Medulla oblongata (tissue), 1 donor: ENCODE measurements around the gene KICS2.
"Not testable (repeated sequence)": the region's sequence is repeated elsewhere in the genome, so short reads cannot be mapped to it uniquely, and the experiment has no call there.

Experiments used
- DNase-seq: peaks from one replicate; pipeline ENCODE4 v3.0.0-alpha.2; 2015; ENCODE audit errors: extremely low spot score

The KICS2 gene

DNA sequence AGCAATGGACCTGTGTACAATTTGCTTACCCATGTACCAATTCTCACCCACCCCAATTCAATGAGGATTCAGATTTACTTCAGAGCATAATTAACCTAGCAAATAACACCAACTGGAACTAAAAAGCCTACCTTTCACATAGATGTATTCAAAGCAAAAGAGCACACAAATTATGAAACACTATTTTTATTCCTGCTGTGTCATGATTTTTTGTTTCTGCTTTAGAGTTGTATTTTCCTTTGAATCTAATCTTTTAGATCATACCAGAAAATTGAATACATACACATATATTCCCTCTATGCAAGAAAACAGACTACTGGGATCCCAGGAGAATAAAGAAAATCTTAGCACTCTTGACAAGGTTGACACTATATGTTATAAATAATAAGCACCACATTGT is 5.9 kb downstream of the KICS2 start:
- DNase-seq, result no peak

DNA sequence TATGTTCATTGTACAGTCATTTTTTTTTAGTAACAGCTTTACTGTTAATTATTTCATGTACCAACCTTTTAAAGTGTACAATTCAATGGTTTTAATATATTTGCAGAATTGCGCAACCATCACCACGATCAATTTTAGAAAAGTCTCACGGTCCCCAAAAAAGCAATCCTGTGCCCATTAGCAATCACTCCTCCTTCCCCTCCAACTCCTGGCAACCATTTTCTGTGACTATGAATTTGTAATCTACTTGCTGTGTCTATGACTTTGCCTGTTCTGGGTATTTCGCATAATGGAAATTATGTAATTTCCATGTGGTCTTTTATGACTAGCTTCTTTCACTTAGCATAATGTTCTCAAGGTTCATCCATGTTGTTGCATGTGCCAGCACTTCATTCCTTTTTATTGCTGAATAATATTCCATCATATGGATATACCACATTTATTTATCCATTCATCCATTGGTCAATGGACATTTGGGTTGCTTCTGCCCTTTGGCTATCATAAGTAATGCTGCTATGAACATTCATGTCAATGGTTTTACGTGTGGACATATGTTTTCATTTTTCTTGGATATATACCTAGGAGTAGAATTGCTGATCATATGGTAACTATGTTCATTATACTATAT is 9.9 kb downstream of the KICS2 start:
- DNase-seq, result no peak

DNA sequence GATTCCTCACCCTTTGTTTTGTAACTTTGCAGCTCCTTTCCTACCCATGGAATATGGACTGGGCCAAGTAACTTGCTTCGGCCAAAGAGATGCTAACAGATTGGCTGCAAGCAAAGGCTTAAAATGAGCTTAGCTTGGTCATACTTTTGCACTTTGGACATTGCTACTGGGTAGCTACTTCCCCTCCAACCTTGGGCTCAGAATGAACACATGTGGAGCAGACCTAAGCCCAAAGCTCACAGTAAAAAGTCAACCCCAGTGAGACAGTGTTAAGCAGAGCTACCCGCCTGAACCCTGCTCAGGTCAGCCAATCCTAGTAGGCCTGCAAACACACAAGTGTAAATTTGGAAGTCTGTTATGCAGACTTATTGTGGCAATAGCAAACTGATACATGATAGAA is 14.6 kb downstream of the KICS2 start:
- no peak for DNase-seq

DNA sequence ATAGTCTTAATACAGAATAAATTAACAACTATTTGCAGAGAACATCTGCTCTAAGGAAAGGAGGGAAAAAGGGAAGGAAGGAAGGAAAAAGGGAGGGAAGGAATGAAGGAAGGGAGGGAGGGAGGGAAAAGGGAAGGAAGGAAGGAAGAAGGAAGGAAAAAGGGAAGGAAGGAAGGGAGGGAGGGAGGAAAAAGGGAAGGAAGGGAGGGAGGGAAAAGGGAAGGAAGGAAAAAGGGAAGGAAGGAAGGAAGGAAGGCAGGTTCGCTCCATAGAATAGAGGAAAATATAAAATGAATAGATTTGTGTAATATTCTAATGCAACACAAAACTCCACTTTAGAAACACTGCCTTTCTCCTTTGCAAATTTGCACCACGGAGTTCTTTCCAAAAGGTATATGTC is 16.6 kb downstream of the KICS2 start:
- no peak for DNase-seq

DNA sequence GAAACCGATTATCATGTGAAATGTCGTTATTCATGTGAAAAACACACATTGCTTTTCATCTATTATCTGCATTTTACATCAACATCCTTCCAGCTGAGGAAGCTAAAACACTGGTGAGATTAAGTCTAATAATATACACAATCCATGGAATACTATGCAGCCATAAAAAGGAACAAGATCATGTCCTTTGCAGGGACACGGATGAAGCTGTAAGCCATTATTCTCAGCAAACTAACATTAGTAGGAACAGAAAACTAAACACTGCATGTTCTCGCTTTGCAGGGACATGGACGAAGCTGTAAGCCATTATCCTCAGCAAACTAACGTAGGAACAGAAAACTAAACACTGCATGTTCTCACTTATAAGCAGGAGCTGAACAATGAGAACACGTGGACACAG is 18.3 kb downstream of the KICS2 start:
- DNase-seq, result no peak

DNA sequence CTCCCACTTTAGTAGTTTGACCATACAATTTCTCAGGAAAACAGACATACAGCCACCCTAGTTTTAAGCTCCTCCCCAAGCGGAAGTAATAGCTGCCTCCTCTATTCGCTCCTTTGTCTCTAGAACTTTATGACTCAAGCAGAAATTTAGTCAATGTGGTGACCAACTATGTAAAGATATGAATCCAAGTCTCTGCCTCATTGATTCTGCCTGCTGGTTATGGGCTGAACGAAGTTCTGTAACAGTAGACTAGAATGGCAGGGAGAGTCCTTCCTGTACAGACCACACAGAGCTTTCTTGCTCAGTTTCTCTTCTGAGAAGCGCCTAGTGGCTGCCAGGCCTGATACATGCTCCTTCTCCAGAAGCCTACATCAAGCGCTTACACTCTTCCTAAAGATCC is 19.1 kb downstream of the KICS2 start:
- no peak for DNase-seq

DNA sequence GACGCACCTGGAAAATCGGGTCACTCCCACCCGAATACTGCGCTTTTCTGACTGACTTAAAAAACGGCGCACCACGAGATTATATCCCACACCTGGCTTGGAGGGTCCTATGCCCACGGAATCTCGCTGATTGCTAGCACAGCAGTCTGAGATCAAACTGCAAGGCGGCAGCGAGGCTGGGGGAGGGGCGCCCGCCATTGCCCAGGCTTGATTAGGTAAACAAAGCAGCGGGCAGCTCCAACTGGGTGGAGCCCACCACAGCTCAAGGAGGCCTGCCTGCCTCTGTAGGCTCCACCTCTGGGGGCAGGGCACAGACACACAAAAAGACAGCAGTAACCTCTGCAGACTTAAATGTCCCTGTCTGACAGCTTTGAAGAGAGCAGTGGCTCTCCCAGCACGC is 26.3 kb downstream of the KICS2 start:
- DNase-seq, result not testable (repeated sequence)

DNA sequence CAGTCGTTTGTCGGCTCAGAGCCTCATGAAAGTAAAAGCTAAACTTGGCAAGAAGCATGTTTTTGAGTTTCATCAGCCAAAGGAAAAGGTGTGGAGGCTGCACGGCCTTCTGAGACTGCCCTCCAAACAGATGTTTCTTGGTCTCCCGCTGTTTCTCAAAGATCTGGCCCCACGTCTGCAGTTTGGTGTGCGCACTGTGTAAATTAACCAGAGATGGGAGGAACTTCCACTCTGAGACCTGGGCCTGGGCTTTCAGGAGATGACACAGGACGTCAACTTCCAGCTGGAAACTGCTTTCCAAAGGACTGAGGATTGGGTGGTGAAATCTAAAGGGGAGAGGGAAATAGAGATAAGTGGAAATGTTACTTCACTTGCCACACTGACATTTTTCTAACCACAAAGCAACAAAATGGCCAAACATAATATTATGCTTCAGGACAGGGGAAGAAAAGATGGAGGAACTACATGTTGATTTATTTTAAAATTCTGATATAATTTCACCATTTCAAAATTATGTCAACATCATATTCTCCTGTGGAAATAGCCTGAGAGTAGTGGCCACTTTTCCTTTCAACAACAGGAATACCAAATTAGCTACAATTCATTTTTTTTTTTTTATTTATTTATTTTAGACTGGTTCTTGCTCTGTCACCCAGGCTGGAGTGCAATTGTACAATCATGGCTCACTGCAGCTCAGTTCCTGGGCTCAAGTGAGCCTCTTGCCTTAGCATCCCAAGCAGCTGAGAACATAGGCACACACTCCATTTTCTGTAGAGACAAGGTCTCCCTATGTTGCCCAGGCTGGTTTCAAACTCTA is 27.6 kb downstream of the KICS2 start:
- no peak for DNase-seq

DNA sequence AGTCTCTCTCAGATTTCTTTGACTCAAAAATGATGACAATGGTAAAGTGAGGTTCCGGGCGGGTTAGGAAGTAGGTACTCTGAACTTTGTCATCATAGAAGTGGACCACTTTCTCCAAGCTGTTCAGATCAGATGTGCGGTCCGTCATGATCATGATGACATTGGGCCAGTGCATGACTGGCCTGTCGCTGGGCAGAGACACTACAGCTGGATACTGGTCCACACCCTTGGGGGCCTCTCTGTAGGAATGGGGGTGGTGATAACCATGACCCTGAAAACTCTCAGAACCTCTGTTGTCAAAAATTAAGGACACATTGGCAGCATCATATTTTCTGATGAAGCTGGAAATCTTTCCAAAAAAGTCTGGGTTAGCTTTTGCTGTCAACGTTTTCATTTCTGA is 28.2 kb downstream of the KICS2 start:
- no peak for DNase-seq

DNA sequence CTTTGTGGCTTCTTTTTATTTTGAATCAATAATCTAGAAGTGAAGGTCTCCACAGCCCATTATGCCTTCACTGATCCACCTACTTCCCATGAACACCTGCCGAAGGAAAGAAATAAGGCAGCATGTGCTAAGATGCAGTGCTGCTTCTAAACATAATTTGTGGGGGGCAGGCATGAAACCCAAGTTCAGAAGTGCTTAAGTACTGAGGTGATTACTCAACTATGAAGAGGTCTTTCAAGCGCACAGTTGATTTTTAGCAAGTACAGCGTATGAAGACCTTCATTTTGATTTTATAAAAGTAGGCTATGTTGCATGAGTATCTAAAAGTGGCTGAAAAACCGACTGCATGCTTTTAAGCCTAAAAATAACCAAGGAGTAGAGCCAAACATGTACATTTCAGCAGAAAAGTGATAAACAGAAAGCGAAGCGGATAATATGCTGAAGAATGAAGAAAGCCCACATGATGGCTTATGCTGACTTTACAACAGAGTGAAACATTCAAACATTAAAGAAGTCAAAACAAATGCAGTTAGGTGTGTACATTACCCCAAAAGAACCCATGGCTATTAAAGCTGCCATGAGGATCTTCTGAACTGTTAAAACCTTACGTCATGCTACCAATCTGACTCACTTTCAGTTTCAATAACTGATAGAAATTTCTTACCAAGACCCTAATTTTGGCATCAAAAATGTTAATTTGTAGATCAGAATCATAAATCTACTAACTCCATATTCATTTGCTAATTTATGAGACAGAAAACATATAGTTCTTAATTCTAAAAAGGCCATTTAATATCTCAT is 29.3 kb downstream of the KICS2 start:
- no peak for DNase-seq

DNA sequence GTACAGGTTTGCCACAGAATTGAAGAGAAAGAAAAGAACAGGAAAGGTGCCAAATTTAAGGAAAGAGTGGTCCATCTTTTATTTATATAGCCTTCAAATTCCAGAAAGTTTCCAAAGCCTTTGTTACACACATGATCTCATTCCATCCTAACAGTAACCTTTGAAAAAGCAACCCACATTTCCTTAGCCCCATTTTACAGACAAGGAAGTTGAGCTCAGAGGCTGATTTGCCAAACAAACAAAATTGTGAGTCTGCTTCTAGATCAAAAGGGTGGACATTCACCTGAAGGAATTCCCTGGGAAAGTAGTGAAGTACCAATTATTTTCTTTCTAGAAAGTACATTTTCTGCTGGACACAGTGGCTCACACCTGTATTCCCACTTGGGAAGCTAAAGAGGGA is 32.0 kb downstream of the KICS2 start:
- DNase-seq, result no peak

DNA sequence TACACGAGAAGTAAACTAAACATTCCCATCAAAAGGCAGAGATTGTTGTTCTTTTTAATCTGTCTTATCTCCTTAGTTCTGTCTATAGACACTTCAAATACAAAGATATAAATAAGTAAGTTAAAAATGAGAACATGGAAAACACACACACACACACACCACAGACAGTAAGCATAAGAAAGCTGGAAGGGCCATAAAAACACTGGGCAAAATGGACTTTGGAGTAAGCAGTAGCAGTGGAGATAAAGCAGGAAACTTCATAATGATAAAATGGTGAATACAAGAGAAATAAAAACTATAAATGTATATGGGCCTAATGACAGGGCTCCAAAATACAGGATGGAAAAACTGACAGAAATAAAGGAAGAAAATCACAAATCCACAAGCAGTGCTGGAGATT is 32.6 kb downstream of the KICS2 start:
- DNase-seq, result no peak

DNA sequence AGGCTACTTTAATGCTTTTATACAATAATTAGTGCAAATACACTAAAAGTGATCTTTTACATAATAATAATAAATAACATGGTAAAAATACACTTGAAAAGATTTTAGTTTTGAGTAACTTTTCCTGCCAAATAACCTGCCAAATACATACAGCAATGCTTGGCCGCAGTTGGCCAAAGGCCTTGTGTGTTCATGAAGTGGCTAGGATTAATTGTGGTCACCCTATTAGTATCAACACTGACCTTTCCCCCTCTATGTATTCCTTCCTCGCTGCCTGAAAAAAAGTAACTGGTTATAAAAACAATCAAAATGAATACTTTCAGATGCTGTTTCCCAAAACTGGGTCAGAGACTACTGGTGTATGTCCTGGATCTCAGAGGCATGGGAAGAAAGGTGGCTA is 34.3 kb downstream of the KICS2 start:
- DNase-seq, result no peak

DNA sequence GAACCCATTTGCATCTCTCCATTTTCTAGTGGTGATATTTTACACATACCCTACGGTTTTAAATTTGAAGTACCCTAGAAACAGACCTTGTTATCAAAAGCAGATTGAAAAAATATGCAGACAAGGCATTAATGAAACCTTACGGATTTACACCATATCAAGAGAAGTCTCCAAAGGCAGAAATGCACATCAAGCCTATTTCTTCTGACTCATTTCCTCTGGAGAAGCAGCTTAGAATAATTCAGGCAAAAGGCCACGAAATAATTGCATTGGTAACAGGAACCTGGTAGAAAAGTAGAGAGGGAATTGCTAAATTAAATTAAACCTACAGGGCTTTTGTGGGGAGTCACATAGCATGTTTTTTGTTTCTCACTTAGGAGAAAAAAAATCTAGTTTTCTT is 34.7 kb downstream of the KICS2 start:
- no peak for DNase-seq

DNA sequence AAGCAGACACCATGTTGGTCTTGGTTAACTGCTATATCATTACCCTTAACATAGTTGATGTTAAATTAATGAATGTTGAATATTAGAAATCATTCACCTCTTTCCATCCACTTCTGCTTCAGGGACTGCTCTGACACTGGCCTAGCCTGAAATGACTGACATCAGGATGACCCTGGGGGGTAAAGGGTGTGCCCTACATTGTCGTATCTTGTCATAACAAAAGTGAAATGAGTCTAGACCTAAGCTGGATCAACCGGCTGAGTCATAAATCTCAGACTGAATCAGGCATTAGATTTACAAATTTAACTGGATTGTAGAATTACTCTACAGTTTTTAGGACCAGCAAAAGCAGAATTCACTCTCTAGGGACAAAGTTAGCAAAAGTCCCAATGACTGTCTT is 35.3 kb downstream of the KICS2 start:
- DNase-seq, result no peak

DNA sequence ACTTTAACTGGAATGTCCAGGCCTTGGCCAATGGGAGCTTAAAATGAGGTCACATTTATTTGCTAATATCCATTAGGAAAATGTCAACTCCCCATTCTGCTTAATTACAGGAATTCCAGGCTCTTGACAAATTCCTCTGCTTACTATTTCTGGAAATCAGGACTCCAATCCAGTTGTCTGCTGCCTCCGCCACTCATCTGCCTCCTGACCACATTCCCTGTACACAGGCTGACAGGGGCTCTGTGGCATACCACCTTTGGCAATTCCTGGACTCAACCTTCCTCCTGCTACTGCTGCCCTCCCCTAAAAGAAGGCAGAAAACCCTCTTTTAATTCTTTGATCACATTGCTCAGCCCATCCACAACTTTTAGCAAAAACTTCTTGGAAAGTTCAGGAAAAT is 37.9 kb downstream of the KICS2 start:
- no peak for DNase-seq

DNA sequence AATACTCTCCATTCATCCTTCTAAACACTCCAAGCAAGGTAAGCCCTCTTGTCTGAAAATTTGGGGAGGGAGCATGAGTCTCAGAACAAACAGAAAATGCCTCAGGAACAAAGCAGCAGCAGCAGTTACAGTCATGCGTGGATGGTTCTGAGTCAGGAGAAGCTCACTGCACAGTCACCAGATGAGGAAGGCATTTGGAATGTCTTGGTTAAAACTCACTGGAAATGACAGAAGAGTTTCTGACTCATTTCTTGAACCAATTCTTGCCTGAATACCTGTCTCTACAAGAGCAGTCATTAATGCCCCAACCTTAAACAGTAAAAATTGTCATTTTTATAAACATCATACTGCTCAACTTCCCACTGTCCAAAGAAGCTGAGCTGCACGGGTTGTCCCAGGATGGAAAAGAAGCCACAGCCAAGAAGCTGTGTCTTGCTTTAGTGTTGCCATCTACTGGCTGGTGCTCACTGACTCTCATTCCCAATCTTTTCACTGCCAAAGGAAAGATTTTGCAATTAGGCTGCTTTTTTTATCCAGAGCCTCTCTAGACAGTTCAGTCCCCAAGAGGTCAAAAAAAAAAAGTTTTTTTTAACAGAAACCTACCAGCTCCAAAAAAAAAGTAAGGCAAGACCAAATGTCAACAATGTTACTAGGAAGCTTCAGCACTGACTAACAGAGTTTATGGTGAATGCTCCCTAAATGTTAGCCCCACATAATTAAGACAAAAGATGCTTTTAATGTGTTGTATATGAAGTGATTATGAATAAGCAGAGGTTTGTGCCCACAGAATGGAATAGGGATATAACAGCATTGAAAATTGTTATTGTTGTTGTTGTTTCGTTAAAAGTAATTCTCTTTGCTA is 40.4 kb downstream of the KICS2 start:
- DNase-seq, result peak; percentile 90

DNA sequence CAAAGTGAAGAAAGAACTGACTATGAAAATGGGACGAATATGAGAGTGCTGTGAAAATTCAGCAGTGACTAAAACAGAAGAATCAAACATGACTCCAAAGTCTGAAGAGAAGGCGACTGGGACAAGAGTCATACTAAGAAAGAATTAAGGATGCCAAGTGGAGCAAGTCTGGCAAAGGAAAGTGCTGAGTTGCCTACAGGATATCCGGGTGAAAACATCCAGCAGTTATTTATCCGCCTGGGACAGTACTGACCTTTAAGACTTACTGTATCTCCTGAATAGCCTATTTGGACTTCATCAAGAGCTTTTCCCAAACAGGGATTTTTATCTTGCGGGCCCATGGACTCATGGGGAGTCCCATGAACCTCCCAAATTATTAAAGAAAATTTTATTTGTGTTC is 41.1 kb downstream of the KICS2 start:
- peak; percentile 16 for DNase-seq

DNA sequence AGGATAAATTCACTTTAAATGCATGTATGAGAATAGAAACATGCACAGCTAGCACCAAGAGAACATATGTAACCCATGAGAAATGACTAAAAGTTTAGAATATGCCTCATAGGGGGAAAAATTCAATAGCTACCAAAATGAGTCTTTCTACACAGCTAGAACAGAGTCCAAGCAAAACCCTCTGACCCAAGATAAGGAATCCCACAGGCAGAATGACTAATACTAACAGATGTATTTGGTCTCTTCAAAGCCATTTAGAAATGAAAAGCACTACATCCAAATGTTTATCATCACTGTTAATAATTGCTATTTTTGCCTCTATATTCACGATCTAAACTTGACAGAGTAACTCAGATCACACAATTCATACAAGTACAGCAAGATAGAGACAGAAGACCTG is 44.0 kb downstream of the KICS2 start:
- DNase-seq, result no peak

DNA sequence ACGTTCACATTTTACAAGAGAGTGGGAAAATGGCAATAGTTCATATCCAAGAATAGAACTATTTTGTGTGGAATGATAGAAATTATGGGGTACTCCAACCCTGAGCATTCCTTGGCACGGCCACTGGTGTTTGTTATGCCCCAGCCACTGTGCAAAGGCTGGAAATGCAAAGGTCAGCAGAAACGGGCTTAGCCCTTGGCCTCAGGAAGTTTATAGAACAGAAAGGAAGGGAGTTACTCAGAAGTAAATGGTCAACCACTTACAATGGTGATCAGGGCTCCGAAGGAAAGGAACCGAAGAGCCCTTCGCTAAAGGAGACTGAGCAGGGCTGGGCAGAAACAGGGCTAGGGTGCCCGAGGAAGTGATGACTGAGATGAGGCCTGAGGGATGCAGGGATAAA is 45.1 kb downstream of the KICS2 start:
- DNase-seq, result no peak

DNA sequence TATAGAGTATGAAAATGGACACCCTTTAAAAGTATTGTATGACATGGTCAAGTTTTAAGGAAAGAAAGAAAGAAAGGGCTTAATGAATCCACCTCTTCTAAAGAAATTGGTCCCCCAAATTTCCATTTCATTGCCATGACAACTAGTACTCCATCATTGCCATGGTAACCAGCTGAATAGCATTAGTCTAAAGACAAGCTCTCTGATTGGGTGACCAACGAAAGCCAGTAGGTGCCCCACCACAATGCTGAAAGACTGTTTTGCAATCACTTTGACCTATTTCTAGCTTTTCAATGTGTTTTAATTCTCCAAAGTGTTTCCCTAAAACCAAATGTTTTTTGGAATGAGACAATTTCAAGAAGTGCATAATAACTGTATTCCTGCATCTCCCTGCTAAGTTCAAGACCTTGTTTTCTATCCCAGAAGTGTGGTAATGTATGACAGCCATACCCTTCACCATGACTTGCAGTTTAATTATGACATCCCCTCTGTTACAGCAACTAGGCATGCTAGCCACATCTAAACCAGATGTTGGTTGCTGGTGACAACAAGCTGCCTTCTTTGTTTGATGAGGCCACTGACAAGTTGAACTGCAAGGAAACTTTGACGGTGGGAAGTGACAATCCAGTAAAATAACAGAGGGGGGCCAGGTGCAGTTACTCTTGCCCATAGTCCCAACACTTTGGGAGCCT is 46.7 kb downstream of the KICS2 start:
- no peak for DNase-seq
